ENCODE data around the gene PIP5KL1. TPM values are rescaled to one million over a fixed set of nuclear protein-coding genes. Genes with fewer than 3 reads are reported as not detected.

The PIP5KL1 gene
- total and polyA plus RNA-seq, 9 donors = 0.10 to 4.0 (median 1.9) TPM

- H3K27me3 ChIP-seq = no peaks in the 10 kb centered on the region
- H3K4me1 ChIP-seq (ENCODE audit: insufficient read depth) = peaks cover 19% of the 10 kb centered on the region
- peak in 1 of 5 donors; percentile 33 for DNase-seq
- H3K36me3 ChIP-seq = no peaks in the 10 kb centered on the region
- intact Hi-C loops (cut with DNase I) = no loop called here
- H3K9me3 ChIP-seq = no peaks in the 10 kb centered on the region
- TF ChIP-seq EP300 (IDR thresholded peaks at IDR 0.05) (no peak), POLR2A (IDR thresholded peaks at IDR 0.05) (no peak), CTCF (IDR thresholded peaks at IDR 0.05) (no peak)
- no peak overlapping the region for H3K4me3 ChIP-seq
- no peak overlapping the region for H3K27ac ChIP-seq
- 92 to 95% (median 94%) methylated on average over 10 of the region's 10 CpGs for WGBS, 3 donors
These were observed 22.0 kb downstream of the PIP5KL1 start for GRCh38 chr9:127908660-127908926.

GRCh38 chr9:127907867-127908659, 22.5 kb downstream of the PIP5KL1 start:
- no peaks in the 10 kb centered on the region for H3K27me3 ChIP-seq
- no peaks in the 10 kb centered on the region for H3K36me3 ChIP-seq
- TF ChIP-seq CTCF (IDR thresholded peaks at IDR 0.05) = no peak
- no peak for TF ChIP-seq POLR2A (IDR thresholded peaks at IDR 0.05)
- no peak for TF ChIP-seq EP300 (IDR thresholded peaks at IDR 0.05)
- WGBS, 3 donors = 83 to 85% (median 84%) methylated on average over 34 to 35 of the region's 35 CpGs
- no peaks in the 10 kb centered on the region for H3K9me3 ChIP-seq
- H3K4me3 ChIP-seq = no peak overlapping the region
- intact Hi-C loops (cut with DNase I) = no loop called here
- H3K27ac ChIP-seq = no peak overlapping the region
- peaks cover 21% of the 10 kb centered on the region for H3K4me1 ChIP-seq (ENCODE audit: insufficient read depth)
- peak in 1 of 5 donors; percentile 36 for DNase-seq

- no peaks in the 10 kb centered on the region for H3K27me3 ChIP-seq
- no peak for TF ChIP-seq CTCF (IDR thresholded peaks at IDR 0.05)
- no peak for TF ChIP-seq POLR2A (IDR thresholded peaks at IDR 0.05)
- TF ChIP-seq EP300 (IDR thresholded peaks at IDR 0.05) = no peak
- H3K36me3 ChIP-seq = no peaks in the 10 kb centered on the region
- intact Hi-C loops (cut with DNase I) = no loop called here
- peak overlapping the region; percentile 7 to 86 for H3K27ac ChIP-seq
- H3K4me1 ChIP-seq (ENCODE audit: insufficient read depth) = peaks cover 21% of the 10 kb centered on the region
- H3K4me3 ChIP-seq = no peak overlapping the region
- WGBS, 3 donors = 65 to 79% (median 76%) methylated on average over 12 of the region's 12 CpGs
- DNase-seq = peak in 2 of 5 donors; percentile 45 to 48
- H3K9me3 ChIP-seq = no peaks in the 10 kb centered on the region
These were observed 24.8 kb downstream of the PIP5KL1 start for GRCh38 chr9:127905788-127906191.

GRCh38 chr9:127905004-127905728, 25.4 kb downstream of the PIP5KL1 start:
- WGBS, 3 donors = 68 to 82% (median 69%) methylated on average over 5 of the region's 5 CpGs
- no peak for TF ChIP-seq POLR2A (IDR thresholded peaks at IDR 0.05)
- no peak for TF ChIP-seq EP300 (IDR thresholded peaks at IDR 0.05)
- TF ChIP-seq CTCF (IDR thresholded peaks at IDR 0.05) = no peak
- Histone ChIP-seq H3K4me3 (no peak overlapping the region), H3K36me3 (no peaks in the 10 kb centered on the region), H3K4me1 (ENCODE audit: insufficient read depth) (peaks cover 21% of the 10 kb centered on the region), H3K27ac (peak overlapping the region; percentile 13 to 86), H3K27me3 (no peaks in the 10 kb centered on the region), H3K9me3 (no peaks in the 10 kb centered on the region)
- DNase-seq = peak in 1 of 5 donors; percentile 30
- intact Hi-C loops (cut with DNase I) = no loop called here

Measured in ovary (tissue), 9 donors.